HG03280 (cell line): ENCODE data around the gene COX8A.

Source experiments
- ATAC-seq: cut with Tn5 transposase; IDR thresholded peaks from one replicate; pipeline ENCODE4 v1.9.1; 2021; ENCODE audit warnings: mild to moderate bottlenecking, moderate library complexity; ENCODE audit not compliant: unreplicated experiment

Gene COX8A

DNA sequence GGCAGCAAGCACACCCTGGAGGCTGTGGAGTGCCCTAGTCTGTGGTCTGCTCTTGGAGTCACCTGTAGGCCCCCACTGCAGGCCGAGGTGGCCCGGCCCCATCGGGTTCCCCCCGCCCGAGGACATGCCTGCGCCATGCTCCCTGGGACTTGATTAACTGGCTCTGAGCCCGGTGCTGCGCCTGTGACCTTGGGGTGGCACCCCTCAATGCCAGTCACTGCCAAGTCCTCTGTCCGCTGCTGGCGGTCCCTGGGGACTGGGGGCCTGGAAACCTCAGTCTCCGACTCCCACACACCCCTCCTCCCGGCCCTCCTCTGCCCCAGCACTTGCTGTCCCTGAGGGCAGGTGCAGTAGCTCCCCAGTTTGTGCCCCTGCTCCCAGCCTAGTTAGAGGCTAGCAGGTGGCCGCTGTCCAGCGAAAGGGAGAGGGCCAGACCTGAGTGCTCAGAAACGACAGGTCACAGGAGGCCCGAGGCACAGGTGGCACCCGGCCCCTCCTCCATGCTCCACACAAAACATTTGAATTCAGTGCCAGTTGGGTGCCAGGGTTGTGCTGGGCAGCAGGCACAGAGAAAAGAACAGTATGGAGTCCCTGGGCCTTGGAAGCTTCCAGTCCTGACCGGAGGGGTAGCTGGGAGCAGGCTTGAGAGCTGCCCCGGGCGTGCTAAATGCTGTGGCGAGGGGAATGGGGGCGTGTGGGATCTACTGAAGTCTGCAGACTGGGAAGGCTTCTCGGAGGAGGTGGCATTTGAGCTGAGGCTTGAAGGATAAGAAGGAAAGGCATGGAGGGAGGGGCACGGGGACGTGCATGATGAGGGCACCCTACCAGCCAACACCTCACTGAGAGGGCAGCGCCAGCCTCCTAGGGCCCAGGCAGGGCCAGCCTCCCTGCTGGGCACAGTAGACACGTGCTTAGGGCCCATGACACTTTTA, 45.0 kb downstream of the COX8A start:
- ATAC-seq = no peak

DNA sequence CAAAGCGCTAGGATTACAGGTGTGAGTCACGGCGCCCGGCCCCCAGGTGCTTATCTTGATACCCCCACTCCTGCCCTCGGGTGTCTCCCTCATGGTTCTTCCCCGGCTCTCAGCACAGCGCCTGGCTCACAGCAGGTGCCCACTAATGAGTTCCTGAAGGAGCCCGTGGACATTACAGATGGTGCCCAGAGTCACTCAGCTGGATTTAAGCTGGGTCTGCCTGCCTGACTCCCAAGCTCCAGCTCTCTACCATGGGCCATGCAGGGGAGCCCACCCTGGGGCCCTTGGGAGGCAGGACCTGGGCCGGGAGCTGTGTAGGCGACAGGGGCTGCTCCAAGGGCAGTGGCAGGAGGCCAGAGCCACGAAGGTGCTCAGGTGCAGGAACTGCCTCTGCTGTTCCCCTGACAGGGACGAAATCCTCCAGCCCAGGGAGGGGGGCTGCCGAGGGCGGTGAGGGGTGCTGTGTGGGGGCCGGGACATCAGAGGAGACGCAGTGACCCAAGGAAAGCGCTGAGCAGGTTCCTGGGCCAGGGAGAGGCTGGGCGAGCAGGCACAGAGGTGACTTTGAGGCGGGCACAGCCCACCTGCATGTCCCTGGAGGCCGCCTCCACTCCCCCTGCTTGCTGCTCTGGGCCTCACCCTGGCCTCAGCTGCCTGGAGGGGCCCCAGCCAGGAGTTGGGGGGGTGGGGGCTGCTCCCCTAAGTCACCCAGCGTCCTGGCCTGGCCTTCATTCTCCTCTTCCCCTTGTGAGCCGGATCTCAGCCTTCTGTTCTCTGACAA, 46.7 kb downstream of the COX8A start:
- ATAC-seq = no peak

DNA sequence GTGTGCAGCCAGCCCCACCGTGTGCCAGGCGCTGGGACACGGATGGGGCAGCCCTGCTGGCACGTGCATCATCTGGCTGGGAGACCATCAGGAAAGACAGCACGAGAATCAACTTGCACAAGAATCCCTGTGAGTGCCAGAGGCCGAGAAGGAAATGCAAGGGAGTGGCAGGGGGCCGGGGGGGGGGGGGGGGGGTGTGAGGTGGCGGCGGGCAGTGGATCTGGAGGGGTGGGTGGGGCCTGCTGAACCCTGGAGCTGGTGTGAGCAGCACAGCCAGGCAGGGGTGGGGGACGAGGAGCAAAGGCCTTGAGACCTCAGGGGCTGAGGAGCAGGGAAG, 47.3 kb downstream of the COX8A start:
- ATAC-seq = no peak

DNA sequence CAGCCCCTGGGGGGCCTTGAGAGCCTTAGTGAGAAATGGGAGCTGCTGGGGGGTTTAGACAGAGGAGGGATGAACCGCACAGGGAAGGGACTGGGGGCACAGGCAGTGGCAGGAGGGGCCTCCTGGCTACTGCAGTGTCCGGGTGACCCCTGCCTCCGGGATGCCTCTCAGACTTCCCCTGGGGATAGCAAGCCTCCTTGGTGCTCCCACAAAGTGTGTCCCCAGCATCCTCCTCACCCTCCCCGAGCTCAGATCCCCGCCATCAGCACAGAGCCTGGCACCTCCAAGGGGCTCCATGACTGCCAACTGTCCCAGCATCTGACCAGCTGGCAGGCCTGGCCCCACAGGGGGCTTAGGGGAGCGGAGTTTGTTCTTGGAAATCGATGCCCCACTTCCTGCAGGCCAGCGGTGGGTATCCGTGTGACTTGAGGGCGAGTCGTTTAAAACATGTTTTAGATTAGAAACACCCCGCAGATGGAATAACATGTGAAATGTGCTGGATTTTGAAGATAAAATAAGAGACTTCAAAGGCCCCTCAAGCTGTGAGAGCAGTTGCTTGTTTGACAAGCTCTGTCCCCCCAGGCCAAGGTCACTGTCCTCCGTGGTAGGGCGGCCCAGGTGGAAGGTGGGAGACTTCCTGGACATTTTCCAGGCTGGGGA, 47.8 kb downstream of the COX8A start:
- ATAC-seq = no peak

DNA sequence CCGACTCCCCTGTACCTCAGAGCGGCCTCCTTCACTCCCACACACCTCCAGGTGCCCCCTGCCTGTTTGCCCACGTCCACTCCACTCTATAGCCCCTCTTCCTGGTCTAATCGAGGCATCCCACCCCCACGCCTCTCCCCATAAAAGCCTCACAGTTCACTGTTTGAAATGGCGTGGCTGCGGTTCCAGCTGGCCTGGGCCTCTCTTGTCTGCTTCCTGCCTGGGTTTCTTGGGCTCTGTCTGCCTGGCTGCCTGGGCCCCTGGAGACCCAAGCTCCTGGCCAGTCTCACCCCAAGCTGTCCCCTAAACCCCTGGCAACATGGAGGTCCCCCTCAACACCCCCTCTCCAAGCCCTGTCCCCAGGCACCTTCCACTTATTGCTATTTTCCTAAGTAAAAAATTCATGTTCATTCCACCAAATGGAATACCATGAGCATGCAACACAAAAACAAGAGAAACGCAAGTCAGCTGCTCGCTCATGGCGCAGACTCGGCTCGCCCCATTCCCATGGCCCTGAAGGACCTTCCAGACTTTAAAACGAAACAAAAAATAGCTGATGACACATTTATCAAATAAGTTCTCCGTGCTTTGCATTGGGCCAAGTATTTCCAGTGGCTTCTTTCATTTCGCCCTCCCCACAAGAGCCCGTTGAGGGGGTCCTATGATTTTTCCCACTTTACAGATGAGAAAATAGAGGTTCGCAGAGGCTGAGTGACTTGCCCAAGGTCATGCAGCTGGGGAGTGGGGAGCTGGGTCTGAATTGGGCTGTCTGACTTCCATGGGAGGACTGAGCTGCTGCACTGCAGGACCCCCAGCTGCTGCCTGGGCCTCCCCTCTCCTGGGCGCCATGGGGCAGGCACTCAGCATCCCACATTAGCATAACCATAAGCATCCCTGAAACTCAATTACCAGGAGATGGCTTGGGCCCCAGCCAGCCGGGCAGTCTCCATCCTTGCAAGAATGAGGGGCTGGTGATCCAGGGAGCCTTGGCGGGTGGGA, 49.6 kb downstream of the COX8A start:
- ATAC-seq = no peak

DNA sequence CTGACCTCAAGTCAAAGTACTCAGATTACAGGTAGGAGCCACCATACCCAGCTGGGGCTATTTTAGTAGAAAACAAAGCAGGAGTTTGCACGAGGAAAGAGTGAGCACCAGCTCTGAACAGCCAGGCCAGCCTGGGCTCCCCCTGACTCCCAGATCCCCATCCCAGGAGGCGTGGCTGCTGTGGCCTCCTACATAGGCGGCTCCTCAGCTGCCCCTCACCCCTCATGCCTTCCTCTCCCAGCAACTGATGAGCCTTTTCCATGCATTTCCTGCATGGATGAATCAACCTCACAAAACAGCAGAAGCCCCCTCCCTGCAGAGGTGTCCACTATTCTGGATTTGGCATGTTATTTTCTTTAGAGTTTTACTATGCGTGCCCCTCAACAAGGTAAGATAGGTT, 50.8 kb downstream of the COX8A start:
- ATAC-seq = no peak
